ENCODE data around the gene REEP3.

GRCh38 chr10:63554657-63555056, 33.5 kb downstream of the REEP3 start:
- TF ChIP-seq CTCF (IDR thresholded peaks at IDR 0.05) (no peak), POLR2A (IDR thresholded peaks at IDR 0.05) (no peak)

All from body of pancreas (tissue), 4 donors.